ENCODE results near the gene TMTC1. TPM values are rescaled to one million over a fixed set of nuclear protein-coding genes. Genes with fewer than 3 reads are reported as not detected.

TMTC1 gene
- total RNA-seq, 1 experiment from 2014 or later, result 109 TPM

DNA sequence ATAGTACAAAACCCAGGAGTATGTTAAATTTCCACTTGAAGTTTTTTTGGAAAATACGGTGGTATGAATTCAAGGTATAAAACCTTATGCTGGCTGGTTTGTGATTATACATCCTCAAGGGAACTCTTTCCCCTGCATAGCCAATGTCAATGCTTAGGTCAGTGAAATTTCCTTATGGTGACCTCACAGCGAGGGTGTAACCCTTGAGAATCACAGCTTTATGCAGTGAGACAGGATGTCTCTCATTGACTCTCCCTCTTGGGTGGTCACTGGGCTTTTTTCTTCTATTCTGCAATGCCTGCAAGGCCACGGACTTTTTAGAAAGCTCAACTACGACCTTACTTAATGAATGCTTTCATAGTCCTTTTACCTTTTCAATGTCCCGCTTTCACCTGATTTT lies 64.4 kb downstream of the TMTC1 start:
- Mint-ChIP-seq H3K4me3 (ENCODE audit: unreplicated experiment) (no peak overlapping the region), H3K27me3 (ENCODE audit: insufficient read depth, unreplicated experiment) (no peaks in the 10 kb centered on the region), H3K4me1 (ENCODE audit: insufficient read depth, unreplicated experiment) (peaks cover 22% of the 10 kb centered on the region), H3K9me3 (ENCODE audit: unreplicated experiment) (no peaks in the 10 kb centered on the region), H3K36me3 (ENCODE audit: insufficient read depth, unreplicated experiment) (peaks cover 78% of the 10 kb centered on the region), H3K27ac (ENCODE audit: low read depth, unreplicated experiment) (peak overlapping the region; percentile 46)
- POLR2A ChIA-PET, result interaction anchor here (0.7 to 1.2 kb wide), 2 partner anchors 23 to 176 kb away, joined by 4 read pairs; no protein-coding TSS in a partner anchor
- TF ChIP-seq, protein P1, sequence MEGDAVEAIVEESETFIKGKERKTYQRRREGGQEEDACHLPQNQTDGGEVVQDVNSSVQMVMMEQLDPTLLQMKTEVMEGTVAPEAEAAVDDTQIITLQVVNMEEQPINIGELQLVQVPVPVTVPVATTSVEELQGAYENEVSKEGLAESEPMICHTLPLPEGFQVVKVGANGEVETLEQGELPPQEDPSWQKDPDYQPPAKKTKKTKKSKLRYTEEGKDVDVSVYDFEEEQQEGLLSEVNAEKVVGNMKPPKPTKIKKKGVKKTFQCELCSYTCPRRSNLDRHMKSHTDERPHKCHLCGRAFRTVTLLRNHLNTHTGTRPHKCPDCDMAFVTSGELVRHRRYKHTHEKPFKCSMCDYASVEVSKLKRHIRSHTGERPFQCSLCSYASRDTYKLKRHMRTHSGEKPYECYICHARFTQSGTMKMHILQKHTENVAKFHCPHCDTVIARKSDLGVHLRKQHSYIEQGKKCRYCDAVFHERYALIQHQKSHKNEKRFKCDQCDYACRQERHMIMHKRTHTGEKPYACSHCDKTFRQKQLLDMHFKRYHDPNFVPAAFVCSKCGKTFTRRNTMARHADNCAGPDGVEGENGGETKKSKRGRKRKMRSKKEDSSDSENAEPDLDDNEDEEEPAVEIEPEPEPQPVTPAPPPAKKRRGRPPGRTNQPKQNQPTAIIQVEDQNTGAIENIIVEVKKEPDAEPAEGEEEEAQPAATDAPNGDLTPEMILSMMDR (IDR thresholded peaks at IDR 0.05; ENCODE audit: unreplicated experiment), result no peak
- intact Hi-C loops (cut with micrococcal nuclease), result no loop called here
- DNase-seq (ENCODE audit: unreplicated experiment), result no peak
- CTCF ChIA-PET, result interaction anchor here (0.6 kb wide), 3 partner anchors 36 to 40 kb away, joined by 3 read pairs; no protein-coding TSS in a partner anchor
- BruUV-seq (replicated peaks), result no TSS peak

DNA sequence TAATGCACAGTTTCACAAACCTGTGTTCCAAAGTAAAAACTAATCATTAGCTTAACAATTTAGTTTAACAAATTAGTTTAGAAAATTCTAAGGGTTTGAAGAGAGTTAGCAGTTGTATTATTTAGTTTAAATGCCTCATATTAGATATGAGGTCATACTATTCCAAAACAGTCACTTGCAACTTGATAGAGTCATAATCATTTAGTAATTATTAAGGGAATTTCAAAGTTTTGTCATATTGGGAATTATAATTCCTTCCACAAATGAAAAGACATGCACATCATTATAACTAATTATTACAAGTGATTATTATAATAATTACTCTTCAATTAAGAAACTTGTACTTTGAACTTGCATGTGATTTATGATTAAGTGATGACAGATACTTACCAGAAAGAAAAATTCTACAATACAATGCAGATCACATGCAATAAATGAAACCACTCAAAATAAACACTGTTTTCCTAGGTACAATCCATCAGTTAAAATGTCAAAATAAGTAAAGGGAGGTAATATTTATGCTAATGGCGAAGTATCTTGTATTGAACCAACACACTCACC lies 66.1 kb downstream of the TMTC1 start:
- no peaks in the 10 kb centered on the region for H3K9me3 Mint-ChIP-seq (ENCODE audit: unreplicated experiment)

DNA sequence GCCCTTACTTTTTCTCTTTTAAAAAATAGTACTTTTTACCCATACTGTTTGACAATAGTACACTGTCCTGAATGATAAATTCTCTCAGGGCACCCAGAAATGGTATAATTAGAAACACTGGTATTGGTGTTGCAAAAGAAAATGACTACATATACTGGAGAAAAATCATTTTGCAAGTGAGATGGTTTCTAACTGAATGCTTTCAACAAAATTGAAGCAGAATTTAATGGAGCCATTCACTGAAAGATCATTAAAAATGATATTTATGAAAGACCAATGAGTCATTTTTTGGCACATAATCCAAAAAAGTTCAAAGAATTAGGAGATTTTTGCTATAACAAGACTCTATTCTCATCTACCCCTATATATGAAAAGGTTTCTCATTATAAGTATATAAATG lies 68.8 kb downstream of the TMTC1 start:
- ChIA-PET POLR2A (interaction anchor here (0.6 to 0.8 kb wide), 2 partner anchors 27 to 522 kb away, joined by 3 to 4 read pairs; no protein-coding TSS in a partner anchor), CTCF (interaction anchor here (0.6 kb wide), 2 partner anchors 352 to 1132 kb away, joined by 3 to 4 read pairs; no protein-coding TSS in a partner anchor)
- Mint-ChIP-seq H3K4me3 (ENCODE audit: unreplicated experiment) (no peak overlapping the region), H3K4me1 (ENCODE audit: insufficient read depth, unreplicated experiment) (peaks cover 38% of the 10 kb centered on the region), H3K27ac (ENCODE audit: low read depth, unreplicated experiment) (peak overlapping the region; percentile 99), H3K36me3 (ENCODE audit: insufficient read depth, unreplicated experiment) (peaks cover 79% of the 10 kb centered on the region), H3K27me3 (ENCODE audit: insufficient read depth, unreplicated experiment) (no peaks in the 10 kb centered on the region), H3K9me3 (ENCODE audit: unreplicated experiment) (no peaks in the 10 kb centered on the region)
- intact Hi-C loops (cut with micrococcal nuclease), result no loop called here
- DNase-seq (ENCODE audit: unreplicated experiment), result no peak
- BruUV-seq (replicated peaks), result no TSS peak
- TF ChIP-seq, protein P1 (IDR thresholded peaks at IDR 0.05; ENCODE audit: unreplicated experiment), result no peak

More for the DNA sequence above, 66.1 kb downstream of the TMTC1 start:
- intact Hi-C loops (cut with micrococcal nuclease), result no loop called here
- Mint-ChIP-seq H3K36me3 (ENCODE audit: insufficient read depth, unreplicated experiment) (peaks cover 75% of the 10 kb centered on the region), H3K27ac (ENCODE audit: low read depth, unreplicated experiment) (no peak overlapping the region), H3K4me1 (ENCODE audit: insufficient read depth, unreplicated experiment) (peaks cover 25% of the 10 kb centered on the region), H3K27me3 (ENCODE audit: insufficient read depth, unreplicated experiment) (no peaks in the 10 kb centered on the region), H3K4me3 (ENCODE audit: unreplicated experiment) (no peak overlapping the region)
- BruUV-seq (replicated peaks), result no TSS peak
- CTCF ChIA-PET, result no interaction called here
- DNase-seq (ENCODE audit: unreplicated experiment), result no peak
- TF ChIP-seq, protein P1 (IDR thresholded peaks at IDR 0.05; ENCODE audit: unreplicated experiment), result no peak
- POLR2A ChIA-PET, result interaction anchor here (0.6 to 0.9 kb wide), 2 partner anchors 47 to 354 kb away, joined by 3 read pairs; no protein-coding TSS in a partner anchor

GRCh38 chr12:29713729-29714128 lies 70.0 kb downstream of the TMTC1 start:
- H3K9me3 Mint-ChIP-seq (ENCODE audit: unreplicated experiment), result no peaks in the 10 kb centered on the region
- intact Hi-C loops (cut with micrococcal nuclease), result loop anchor here (1.0 to 2.0 kb wide), 2 partner anchors 31 to 69 kb away; partner anchors contain the start of gene TMTC1
- CTCF ChIA-PET, result no interaction called here
- POLR2A ChIA-PET, result interaction anchor here (1.3 to 3.2 kb wide), 3 partner anchors 29 to 70 kb away, joined by 3 to 28 read pairs (median 6); partner anchors contain the start of gene TMTC1
- H3K27ac Mint-ChIP-seq (ENCODE audit: low read depth, unreplicated experiment), result peak overlapping the region; percentile 99
- peak; percentile 62 for DNase-seq (ENCODE audit: unreplicated experiment)
- H3K4me1 Mint-ChIP-seq (ENCODE audit: insufficient read depth, unreplicated experiment), result peaks cover 46% of the 10 kb centered on the region
- peaks cover 77% of the 10 kb centered on the region for H3K36me3 Mint-ChIP-seq (ENCODE audit: insufficient read depth, unreplicated experiment)
- H3K27me3 Mint-ChIP-seq (ENCODE audit: insufficient read depth, unreplicated experiment), result no peaks in the 10 kb centered on the region
- no TSS peak for BruUV-seq (replicated peaks)
- H3K4me3 Mint-ChIP-seq (ENCODE audit: unreplicated experiment), result peak overlapping the region; percentile 65
- TF ChIP-seq, protein P1 (IDR thresholded peaks at IDR 0.05; ENCODE audit: unreplicated experiment), result no peak

Data from MCF 10A (cell line).